HEK293 (cell line): ENCODE results near the gene XAF1.

Experiments used
- CTCF ChIA-PET: fragments of 350-600 bp; formaldehyde crosslinking; extraction: SDS; loops from one replicate; lab custom pipeline; 2021; ENCODE audit warnings: antibody characterized with exemption; lab: Yijun Ruan, JAX
- POLR2A ChIA-PET: fragments of 300-600 bp; formaldehyde crosslinking; extraction: SDS; loops from one replicate; lab custom pipeline; 2020; ENCODE audit warnings: antibody characterized with exemption, inconsistent platforms; lab: Yijun Ruan, JAX
- H3K27ac ChIP-seq: fragments of 200-500 bp; sonication (Bioruptor generic); 2 replicates; pipeline ENCODE4 v1.5.1; 2014; ENCODE audit warnings: low read depth, low read length, control low read depth, inconsistent platforms; ENCODE audit errors: extremely low read depth
- H3K36me3 ChIP-seq, 2 experiments: fragments of 200-500 bp in 1 of 2; sonication (Bioruptor generic) in 1 of 2; 1 replicate in 1 of 2; 2 replicates in 1 of 2; pipeline ENCODE4 v1.5.1; 2014 to 2017; ENCODE audit warnings: inconsistent platforms in 2 of 2, low read length in 2 of 2; ENCODE audit not compliant: control insufficient read depth in 2 of 2, insufficient read depth in 1 of 2
- H3K4me1 ChIP-seq: fragments of 200-500 bp; sonication (Bioruptor generic); 2 replicates; pipeline ENCODE4 v1.5.1; 2014; ENCODE audit warnings: mild to moderate bottlenecking, low read length, inconsistent platforms; ENCODE audit not compliant: control insufficient read depth, insufficient read depth
- H3K4me3 ChIP-seq: 2 replicates; pipeline ENCODE4 v1.5.1; 2011; ENCODE audit warnings: low read depth, mild to moderate bottlenecking, control low read depth, low read length, moderate library complexity
- H3K9me3 ChIP-seq: fragments of 200-500 bp; sonication (Bioruptor generic); 2 replicates; pipeline ENCODE4 v1.5.1; 2014; ENCODE audit warnings: low read depth, low read length, inconsistent platforms; ENCODE audit not compliant: control insufficient read depth, insufficient read depth
- GLIS2 ChIP-seq: fragments of 450-650 bp; formaldehyde crosslinking; IDR thresholded peaks from 2 replicates; pipeline ENCODE4 v1.5.1; 2016; ENCODE audit warnings: missing biosample characterization, missing genetic modification characterization
- KLF16 ChIP-seq: fragments of 450-650 bp; formaldehyde crosslinking; IDR thresholded peaks from 2 replicates; pipeline ENCODE4 v1.5.1; 2017; ENCODE audit warnings: missing biosample characterization, missing genetic modification characterization
- KLF7 ChIP-seq: fragments of 450-650 bp; formaldehyde crosslinking; IDR thresholded peaks from 2 replicates; pipeline ENCODE4 v1.5.1; 2016; ENCODE audit warnings: missing biosample characterization, missing genetic modification characterization, borderline replicate concordance
- REPIN1 ChIP-seq: fragments of 450-650 bp; formaldehyde crosslinking; IDR thresholded peaks from 2 replicates; pipeline ENCODE4 v1.5.1; 2017; ENCODE audit warnings: missing biosample characterization, missing genetic modification characterization, low read depth
- SP3 ChIP-seq: fragments of 450-650 bp; formaldehyde crosslinking; IDR thresholded peaks from 2 replicates; pipeline ENCODE4 v1.5.1; 2016; ENCODE audit warnings: missing biosample characterization, missing genetic modification characterization
- ZFHX2 ChIP-seq: fragments of 450-650 bp; formaldehyde crosslinking; conservative IDR thresholded peaks from 2 replicates; pipeline ENCODE4 v1.5.1; 2016; ENCODE audit warnings: missing biosample characterization, missing genetic modification characterization
- ZNF10 ChIP-seq: fragments of 450-650 bp; formaldehyde crosslinking; IDR thresholded peaks from 2 replicates; pipeline ENCODE4 v1.5.1; 2017; ENCODE audit warnings: missing biosample characterization, missing genetic modification characterization
- ZNF19 ChIP-seq: fragments of 450-650 bp; formaldehyde crosslinking; IDR thresholded peaks from 2 replicates; pipeline ENCODE4; 2016; ENCODE audit warnings: missing biosample characterization, missing genetic modification characterization, low read depth
- ZNF2 ChIP-seq: fragments of 450-650 bp; formaldehyde crosslinking; IDR thresholded peaks from 2 replicates; pipeline ENCODE4 v1.5.1; 2016; ENCODE audit warnings: missing biosample characterization, missing genetic modification characterization
- ZNF521 ChIP-seq: fragments of 450-650 bp; formaldehyde crosslinking; IDR thresholded peaks from 2 replicates; pipeline ENCODE4 v1.5.1; 2017; ENCODE audit warnings: missing biosample characterization, mild to moderate bottlenecking, missing genetic modification characterization
- ZNF596 ChIP-seq: fragments of 450-650 bp; IDR thresholded peaks from 2 replicates; pipeline ENCODE4 v1.5.0; 2018; ENCODE audit warnings: missing biosample characterization, mild to moderate bottlenecking, missing genetic modification characterization, moderate library complexity
- ZNF610 ChIP-seq: fragments of 450-650 bp; formaldehyde crosslinking; IDR thresholded peaks from 2 replicates; pipeline ENCODE4 v1.5.1; 2016; ENCODE audit warnings: missing biosample characterization, missing genetic modification characterization, borderline replicate concordance
- ZNF707 ChIP-seq: fragments of 450-650 bp; formaldehyde crosslinking; IDR thresholded peaks from 2 replicates; pipeline ENCODE4 v1.5.1; 2016; ENCODE audit warnings: missing biosample characterization, missing genetic modification characterization
- ZNF843 ChIP-seq: fragments of 450-650 bp; formaldehyde crosslinking; IDR thresholded peaks from 2 replicates; pipeline ENCODE4 v1.5.1; 2016; ENCODE audit warnings: missing biosample characterization, missing genetic modification characterization
- ZSCAN23 ChIP-seq: fragments of 450-650 bp; formaldehyde crosslinking; IDR thresholded peaks from 2 replicates; pipeline ENCODE4 v1.5.1; 2016; ENCODE audit warnings: missing biosample characterization, missing genetic modification characterization
- TF ChIP-seq, protein P1 (sequence below): fragments of 450-650 bp; IDR thresholded peaks from 2 replicates; pipeline ENCODE4 v1.5.1; 2018; ENCODE audit warnings: missing biosample characterization, missing genetic modification characterization
- TF ChIP-seq, protein P2 (sequence below): fragments of 450-650 bp; formaldehyde crosslinking; IDR thresholded peaks from 2 replicates; pipeline ENCODE4 v1.5.1; 2016; ENCODE audit warnings: missing biosample characterization, missing genetic modification characterization
- TF ChIP-seq, protein P3 (sequence below): fragments of 450-650 bp; formaldehyde crosslinking; IDR thresholded peaks from 2 replicates; pipeline ENCODE4 v1.5.1; 2016; ENCODE audit warnings: missing biosample characterization, missing genetic modification characterization
- TF ChIP-seq, protein P4 (sequence below): fragments of 450-650 bp; formaldehyde crosslinking; IDR thresholded peaks from 2 replicates; pipeline ENCODE4 v1.5.1; 2016; ENCODE audit warnings: missing biosample characterization, missing genetic modification characterization
- TF ChIP-seq, protein P5 (sequence below): fragments of 450-650 bp; formaldehyde crosslinking; conservative IDR thresholded peaks from 2 replicates; pipeline ENCODE4 v1.5.1; 2016; ENCODE audit warnings: low read depth, missing biosample characterization, missing genetic modification characterization

The XAF1 gene

DNA sequence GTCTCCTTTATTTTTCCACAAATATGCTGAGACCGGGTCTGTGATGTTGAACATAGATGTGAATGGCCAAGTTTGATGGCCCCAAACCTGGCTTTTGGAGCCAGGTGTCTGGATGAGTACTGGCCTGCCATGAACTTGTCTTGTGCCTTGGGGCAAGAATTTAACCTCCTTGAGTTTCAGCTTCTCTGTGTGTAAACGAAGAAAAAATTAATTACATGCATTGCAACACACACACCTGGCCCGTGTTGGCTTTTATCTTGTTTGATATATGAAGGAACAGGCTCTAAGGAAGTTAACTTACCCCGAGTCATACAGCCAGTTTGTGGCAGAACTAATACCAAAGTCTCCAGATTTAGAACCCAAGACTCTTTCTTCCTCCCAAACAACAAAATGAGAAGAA lies 33.3 kb downstream of the XAF1 start:
- Histone ChIP-seq H3K4me1 (no peaks in the 10 kb centered on the region), H3K9me3 (no peaks in the 10 kb centered on the region), H3K4me3 (no peak overlapping the region), H3K27ac (no peak overlapping the region), H3K36me3 (no peaks in the 10 kb centered on the region)
- POLR2A ChIA-PET, result no interaction called here
- CTCF ChIA-PET, result interaction anchor here (0.7 to 2.3 kb wide), 2 partner anchors 123 to 257 kb away, joined by 3 to 9 read pairs; no protein-coding TSS in a partner anchor
- TF ChIP-seq ZNF19 (tag by site-specific recombination), result no peak
- no peak for TF ChIP-seq ZNF610 (tag by site-specific recombination)
- TF ChIP-seq KLF7 (tag by site-specific recombination), result no peak
- TF ChIP-seq, protein P1, sequence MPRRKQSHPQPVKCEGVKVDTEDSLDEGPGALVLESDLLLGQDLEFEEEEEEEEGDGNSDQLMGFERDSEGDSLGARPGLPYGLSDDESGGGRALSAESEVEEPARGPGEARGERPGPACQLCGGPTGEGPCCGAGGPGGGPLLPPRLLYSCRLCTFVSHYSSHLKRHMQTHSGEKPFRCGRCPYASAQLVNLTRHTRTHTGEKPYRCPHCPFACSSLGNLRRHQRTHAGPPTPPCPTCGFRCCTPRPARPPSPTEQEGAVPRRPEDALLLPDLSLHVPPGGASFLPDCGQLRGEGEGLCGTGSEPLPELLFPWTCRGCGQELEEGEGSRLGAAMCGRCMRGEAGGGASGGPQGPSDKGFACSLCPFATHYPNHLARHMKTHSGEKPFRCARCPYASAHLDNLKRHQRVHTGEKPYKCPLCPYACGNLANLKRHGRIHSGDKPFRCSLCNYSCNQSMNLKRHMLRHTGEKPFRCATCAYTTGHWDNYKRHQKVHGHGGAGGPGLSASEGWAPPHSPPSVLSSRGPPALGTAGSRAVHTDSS, result no peak
- TF ChIP-seq ZNF10 (tag by site-specific recombination), result no peak
- TF ChIP-seq KLF16, result no peak
- TF ChIP-seq REPIN1 (tag by site-specific recombination), result no peak
- TF ChIP-seq, protein P2, sequence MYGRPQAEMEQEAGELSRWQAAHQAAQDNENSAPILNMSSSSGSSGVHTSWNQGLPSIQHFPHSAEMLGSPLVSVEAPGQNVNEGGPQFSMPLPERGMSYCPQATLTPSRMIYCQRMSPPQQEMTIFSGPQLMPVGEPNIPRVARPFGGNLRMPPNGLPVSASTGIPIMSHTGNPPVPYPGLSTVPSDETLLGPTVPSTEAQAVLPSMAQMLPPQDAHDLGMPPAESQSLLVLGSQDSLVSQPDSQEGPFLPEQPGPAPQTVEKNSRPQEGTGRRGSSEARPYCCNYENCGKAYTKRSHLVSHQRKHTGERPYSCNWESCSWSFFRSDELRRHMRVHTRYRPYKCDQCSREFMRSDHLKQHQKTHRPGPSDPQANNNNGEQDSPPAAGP, result no peak
- no peak for TF ChIP-seq ZFHX2 (tag by site-specific recombination)
- no peak for TF ChIP-seq ZNF596
- TF ChIP-seq ZNF707 (tag by site-specific recombination), result no peak
- no peak for TF ChIP-seq ZNF2
- TF ChIP-seq ZNF843 (tag by site-specific recombination), result no peak
- TF ChIP-seq SP3 (tag by site-specific recombination), result no peak
- TF ChIP-seq, protein P3, sequence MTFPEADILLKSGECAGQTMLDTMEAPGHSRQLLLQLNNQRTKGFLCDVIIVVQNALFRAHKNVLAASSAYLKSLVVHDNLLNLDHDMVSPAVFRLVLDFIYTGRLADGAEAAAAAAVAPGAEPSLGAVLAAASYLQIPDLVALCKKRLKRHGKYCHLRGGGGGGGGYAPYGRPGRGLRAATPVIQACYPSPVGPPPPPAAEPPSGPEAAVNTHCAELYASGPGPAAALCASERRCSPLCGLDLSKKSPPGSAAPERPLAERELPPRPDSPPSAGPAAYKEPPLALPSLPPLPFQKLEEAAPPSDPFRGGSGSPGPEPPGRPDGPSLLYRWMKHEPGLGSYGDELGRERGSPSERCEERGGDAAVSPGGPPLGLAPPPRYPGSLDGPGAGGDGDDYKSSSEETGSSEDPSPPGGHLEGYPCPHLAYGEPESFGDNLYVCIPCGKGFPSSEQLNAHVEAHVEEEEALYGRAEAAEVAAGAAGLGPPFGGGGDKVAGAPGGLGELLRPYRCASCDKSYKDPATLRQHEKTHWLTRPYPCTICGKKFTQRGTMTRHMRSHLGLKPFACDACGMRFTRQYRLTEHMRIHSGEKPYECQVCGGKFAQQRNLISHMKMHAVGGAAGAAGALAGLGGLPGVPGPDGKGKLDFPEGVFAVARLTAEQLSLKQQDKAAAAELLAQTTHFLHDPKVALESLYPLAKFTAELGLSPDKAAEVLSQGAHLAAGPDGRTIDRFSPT, result no peak
- TF ChIP-seq, protein P4, sequence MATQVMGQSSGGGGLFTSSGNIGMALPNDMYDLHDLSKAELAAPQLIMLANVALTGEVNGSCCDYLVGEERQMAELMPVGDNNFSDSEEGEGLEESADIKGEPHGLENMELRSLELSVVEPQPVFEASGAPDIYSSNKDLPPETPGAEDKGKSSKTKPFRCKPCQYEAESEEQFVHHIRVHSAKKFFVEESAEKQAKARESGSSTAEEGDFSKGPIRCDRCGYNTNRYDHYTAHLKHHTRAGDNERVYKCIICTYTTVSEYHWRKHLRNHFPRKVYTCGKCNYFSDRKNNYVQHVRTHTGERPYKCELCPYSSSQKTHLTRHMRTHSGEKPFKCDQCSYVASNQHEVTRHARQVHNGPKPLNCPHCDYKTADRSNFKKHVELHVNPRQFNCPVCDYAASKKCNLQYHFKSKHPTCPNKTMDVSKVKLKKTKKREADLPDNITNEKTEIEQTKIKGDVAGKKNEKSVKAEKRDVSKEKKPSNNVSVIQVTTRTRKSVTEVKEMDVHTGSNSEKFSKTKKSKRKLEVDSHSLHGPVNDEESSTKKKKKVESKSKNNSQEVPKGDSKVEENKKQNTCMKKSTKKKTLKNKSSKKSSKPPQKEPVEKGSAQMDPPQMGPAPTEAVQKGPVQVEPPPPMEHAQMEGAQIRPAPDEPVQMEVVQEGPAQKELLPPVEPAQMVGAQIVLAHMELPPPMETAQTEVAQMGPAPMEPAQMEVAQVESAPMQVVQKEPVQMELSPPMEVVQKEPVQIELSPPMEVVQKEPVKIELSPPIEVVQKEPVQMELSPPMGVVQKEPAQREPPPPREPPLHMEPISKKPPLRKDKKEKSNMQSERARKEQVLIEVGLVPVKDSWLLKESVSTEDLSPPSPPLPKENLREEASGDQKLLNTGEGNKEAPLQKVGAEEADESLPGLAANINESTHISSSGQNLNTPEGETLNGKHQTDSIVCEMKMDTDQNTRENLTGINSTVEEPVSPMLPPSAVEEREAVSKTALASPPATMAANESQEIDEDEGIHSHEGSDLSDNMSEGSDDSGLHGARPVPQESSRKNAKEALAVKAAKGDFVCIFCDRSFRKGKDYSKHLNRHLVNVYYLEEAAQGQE (tag by site-specific recombination), result no peak
- TF ChIP-seq, protein P5, sequence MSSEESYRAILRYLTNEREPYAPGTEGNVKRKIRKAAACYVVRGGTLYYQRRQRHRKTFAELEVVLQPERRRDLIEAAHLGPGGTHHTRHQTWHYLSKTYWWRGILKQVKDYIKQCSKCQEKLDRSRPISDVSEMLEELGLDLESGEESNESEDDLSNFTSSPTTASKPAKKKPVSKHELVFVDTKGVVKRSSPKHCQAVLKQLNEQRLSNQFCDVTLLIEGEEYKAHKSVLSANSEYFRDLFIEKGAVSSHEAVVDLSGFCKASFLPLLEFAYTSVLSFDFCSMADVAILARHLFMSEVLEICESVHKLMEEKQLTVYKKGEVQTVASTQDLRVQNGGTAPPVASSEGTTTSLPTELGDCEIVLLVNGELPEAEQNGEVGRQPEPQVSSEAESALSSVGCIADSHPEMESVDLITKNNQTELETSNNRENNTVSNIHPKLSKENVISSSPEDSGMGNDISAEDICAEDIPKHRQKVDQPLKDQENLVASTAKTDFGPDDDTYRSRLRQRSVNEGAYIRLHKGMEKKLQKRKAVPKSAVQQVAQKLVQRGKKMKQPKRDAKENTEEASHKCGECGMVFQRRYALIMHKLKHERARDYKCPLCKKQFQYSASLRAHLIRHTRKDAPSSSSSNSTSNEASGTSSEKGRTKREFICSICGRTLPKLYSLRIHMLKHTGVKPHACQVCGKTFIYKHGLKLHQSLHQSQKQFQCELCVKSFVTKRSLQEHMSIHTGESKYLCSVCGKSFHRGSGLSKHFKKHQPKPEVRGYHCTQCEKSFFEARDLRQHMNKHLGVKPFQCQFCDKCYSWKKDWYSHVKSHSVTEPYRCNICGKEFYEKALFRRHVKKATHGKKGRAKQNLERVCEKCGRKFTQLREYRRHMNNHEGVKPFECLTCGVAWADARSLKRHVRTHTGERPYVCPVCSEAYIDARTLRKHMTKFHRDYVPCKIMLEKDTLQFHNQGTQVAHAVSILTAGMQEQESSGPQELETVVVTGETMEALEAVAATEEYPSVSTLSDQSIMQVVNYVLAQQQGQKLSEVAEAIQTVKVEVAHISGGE (tag by site-specific recombination), result no peak
- TF ChIP-seq ZSCAN23 (tag by site-specific recombination), result no peak
- TF ChIP-seq ZNF521, result no peak
- no peak for TF ChIP-seq GLIS2 (tag by site-specific recombination)
